ENCODE measurements around the gene POU3F3. TPM values are rescaled to one million over a fixed set of nuclear protein-coding genes. Genes with fewer than 3 reads are reported as not detected.

Gene POU3F3
- total RNA-seq, 1 donor from 2014 or later, result not detected

GRCh38 chr2:104875262-104875661 lies 21.3 kb downstream of the POU3F3 start:
- POLR2A ChIA-PET, result no interaction called here
- no peak overlapping the region for H3K27ac Mint-ChIP-seq
- ATAC-seq (ENCODE audit: low read depth) (no peak), DNase-seq (no peak)
- CTCF ChIA-PET, result no interaction called here
- H3K4me1 Mint-ChIP-seq, result peaks cover 21% of the 10 kb centered on the region
- intact Hi-C loops (cut with micrococcal nuclease), result loop anchor here (10.0 kb wide), 1 partner anchor 920 kb away; no protein-coding TSS in a partner anchor
- H3K27me3 Mint-ChIP-seq, result peaks cover 23% of the 10 kb centered on the region
- no peak for TF ChIP-seq CTCF (IDR thresholded peaks at IDR 0.05)
- H3K9me3 Mint-ChIP-seq, result no peaks in the 10 kb centered on the region
- no peaks in the 10 kb centered on the region for H3K36me3 Mint-ChIP-seq (ENCODE audit: low read depth)
- no peak overlapping the region for H3K4me3 Mint-ChIP-seq

GRCh38 chr2:104876606-104877570 lies 23.0 kb downstream of the POU3F3 start:
- intact Hi-C loops (cut with micrococcal nuclease), result loop anchor here (10.0 kb wide), 1 partner anchor 922 kb away; no protein-coding TSS in a partner anchor
- H3K27me3 Mint-ChIP-seq, result peaks cover 17% of the 10 kb centered on the region
- CTCF ChIA-PET, result no interaction called here

GRCh38 chr2:104878863-104879512 lies 25.1 kb downstream of the POU3F3 start:
- TF ChIP-seq CTCF (IDR thresholded peaks at IDR 0.05), result no peak
- peaks cover 2% of the 10 kb centered on the region for H3K4me1 Mint-ChIP-seq
- peaks cover 17% of the 10 kb centered on the region for H3K27me3 Mint-ChIP-seq
- intact Hi-C loops (cut with micrococcal nuclease), result loop anchor here (10.0 kb wide), 1 partner anchor 924 kb away; no protein-coding TSS in a partner anchor
- ATAC-seq (ENCODE audit: low read depth) (no peak), DNase-seq (no peak)
- ChIA-PET CTCF (no interaction called here), POLR2A (no interaction called here)
- H3K4me3 Mint-ChIP-seq, result no peak overlapping the region
- H3K9me3 Mint-ChIP-seq, result no peaks in the 10 kb centered on the region
- no peak overlapping the region for H3K27ac Mint-ChIP-seq
- H3K36me3 Mint-ChIP-seq (ENCODE audit: low read depth), result no peaks in the 10 kb centered on the region

More at GRCh38 chr2:104876606-104877570, 23.0 kb downstream of the POU3F3 start:
- DNase-seq (no peak), ATAC-seq (ENCODE audit: low read depth) (no peak)
- Mint-ChIP-seq H3K4me1 (peaks cover 16% of the 10 kb centered on the region), H3K9me3 (no peaks in the 10 kb centered on the region), H3K27ac (no peak overlapping the region), H3K36me3 (ENCODE audit: low read depth) (no peaks in the 10 kb centered on the region), H3K4me3 (no peak overlapping the region)
- POLR2A ChIA-PET, result interaction anchor here (0.6 kb wide), 1 partner anchor 341 kb away, joined by 3 read pairs; no protein-coding TSS in a partner anchor
- TF ChIP-seq CTCF (IDR thresholded peaks at IDR 0.05), result no peak

DNA sequence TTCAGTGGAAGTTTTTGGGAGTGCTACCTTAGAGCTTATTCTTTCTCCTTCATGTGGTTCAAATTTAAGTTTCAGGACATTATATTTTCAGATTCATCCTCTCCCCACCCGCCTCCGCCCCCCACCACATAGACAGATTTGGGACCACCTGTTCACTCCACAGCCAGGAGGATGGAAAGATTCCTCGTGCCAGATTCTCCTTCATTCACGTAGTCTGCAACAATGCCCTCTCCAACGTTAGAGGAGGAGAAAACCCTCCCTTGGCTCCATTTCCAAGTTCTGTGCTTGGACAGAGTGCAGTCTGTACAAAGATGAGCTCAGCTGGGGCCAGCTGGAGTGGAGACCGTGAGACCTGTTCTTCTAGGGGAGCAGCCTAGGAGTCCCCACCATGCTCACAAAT lies 26.2 kb downstream of the POU3F3 start:
- H3K27me3 Mint-ChIP-seq, result peaks cover 17% of the 10 kb centered on the region
- ChIA-PET CTCF (no interaction called here), POLR2A (no interaction called here)
- DNase-seq, result no peak
- no peaks in the 10 kb centered on the region for H3K9me3 Mint-ChIP-seq
- no peak overlapping the region for H3K27ac Mint-ChIP-seq
- no peaks in the 10 kb centered on the region for H3K36me3 Mint-ChIP-seq (ENCODE audit: low read depth)
- H3K4me3 Mint-ChIP-seq, result no peak overlapping the region
- TF ChIP-seq CTCF (IDR thresholded peaks at IDR 0.05), result no peak
- no peak for ATAC-seq (ENCODE audit: low read depth)
- peaks cover 2% of the 10 kb centered on the region for H3K4me1 Mint-ChIP-seq
- intact Hi-C loops (cut with micrococcal nuclease), result no loop called here

GRCh38 chr2:104883357-104883756 lies 29.4 kb downstream of the POU3F3 start:
- Mint-ChIP-seq H3K4me3 (no peak overlapping the region), H3K27me3 (peaks cover 17% of the 10 kb centered on the region), H3K36me3 (ENCODE audit: low read depth) (no peaks in the 10 kb centered on the region), H3K4me1 (peaks cover 15% of the 10 kb centered on the region), H3K9me3 (no peaks in the 10 kb centered on the region), H3K27ac (no peak overlapping the region)
- POLR2A ChIA-PET, result no interaction called here
- CTCF ChIA-PET, result interaction anchor here (0.8 kb wide), 1 partner anchor 10 kb away, joined by 3 read pairs; no protein-coding TSS in a partner anchor
- DNase-seq, result no peak
- TF ChIP-seq CTCF (IDR thresholded peaks at IDR 0.05), result no peak
- no peak for ATAC-seq (ENCODE audit: low read depth)
- intact Hi-C loops (cut with micrococcal nuclease), result no loop called here
